Measurements from ENCODE around the gene TDRD1. TPM values are rescaled to one million over a fixed set of nuclear protein-coding genes. Genes with fewer than 3 reads are reported as not detected.

Gene TDRD1
- polyA plus RNA-seq, 1 donor from 2014 or later = not detected

GRCh38 chr10:114221235-114221634 is 42.1 kb downstream of the TDRD1 start:
- H3K4me3 ChIP-seq (ENCODE audit: low read length) = no peak overlapping the region
- H3K36me3 ChIP-seq (ENCODE audit: insufficient read depth, low read length) = no peaks in the 10 kb centered on the region
- H4K20me1 ChIP-seq (ENCODE audit: insufficient read depth) = no peaks in the 10 kb centered on the region
- no peak overlapping the region for H2AFZ ChIP-seq (ENCODE audit: low read depth, low read length)
- no peak for TF ChIP-seq EZH2 (IDR thresholded peaks at IDR 0.05; ENCODE audit: borderline replicate concordance, insufficient read depth, low read length, poor library complexity, severe bottlenecking)
- no peaks in the 10 kb centered on the region for H3K9me3 ChIP-seq (ENCODE audit: low read length)
- no peak overlapping the region for H3K27ac ChIP-seq (ENCODE audit: low read length)
- H3K27me3 ChIP-seq (ENCODE audit: insufficient read depth, low read depth, low read length) = no peaks in the 10 kb centered on the region
- no peak overlapping the region for H3K4me2 ChIP-seq (ENCODE audit: low read length)
- no peaks in the 10 kb centered on the region for H3F3A ChIP-seq (ENCODE audit: insufficient read depth, low read length, poor library complexity, severe bottlenecking)
- H3K9ac ChIP-seq (ENCODE audit: low read length) = no peak overlapping the region
- no peaks in the 10 kb centered on the region for H3K9me2 ChIP-seq (ENCODE audit: insufficient read depth, low read length)
- H3K79me2 ChIP-seq (replicated peaks; ENCODE audit: insufficient read depth, low read length) = no peaks in the 10 kb centered on the region

GRCh38 chr10:114223066-114223465 is 43.9 kb downstream of the TDRD1 start:
- Histone ChIP-seq H2AFZ (ENCODE audit: low read depth, low read length) (no peak overlapping the region), H3K9me3 (ENCODE audit: low read length) (no peaks in the 10 kb centered on the region), H3K9ac (ENCODE audit: low read length) (no peak overlapping the region), H3K4me3 (ENCODE audit: low read length) (no peak overlapping the region), H3K27ac (ENCODE audit: low read length) (no peak overlapping the region), H3K36me3 (ENCODE audit: insufficient read depth, low read length) (no peaks in the 10 kb centered on the region), H4K20me1 (ENCODE audit: insufficient read depth) (no peaks in the 10 kb centered on the region), H3K79me2 (replicated peaks; ENCODE audit: insufficient read depth, low read length) (no peaks in the 10 kb centered on the region), H3K9me2 (ENCODE audit: insufficient read depth, low read length) (no peaks in the 10 kb centered on the region), H3K27me3 (ENCODE audit: insufficient read depth, low read depth, low read length) (no peaks in the 10 kb centered on the region), H3F3A (ENCODE audit: insufficient read depth, low read length, poor library complexity, severe bottlenecking) (no peaks in the 10 kb centered on the region), H3K4me2 (ENCODE audit: low read length) (no peak overlapping the region)
- TF ChIP-seq TAF1 (IDR thresholded peaks at IDR 0.05; ENCODE audit: low read depth) (no peak), RAD21 (conservative IDR thresholded peaks at IDR 0.05) (no peak), POLR2AphosphoS5 (IDR thresholded peaks at IDR 0.05) (no peak), EP300 (conservative IDR thresholded peaks at IDR 0.05; ENCODE audit: poor library complexity, severe bottlenecking) (no peak), REST (IDR thresholded peaks at IDR 0.05; ENCODE audit: borderline replicate concordance) (no peak), SMC3 (conservative IDR thresholded peaks at IDR 0.05; ENCODE audit: poor library complexity) (no peak), EZH2 (IDR thresholded peaks at IDR 0.05; ENCODE audit: borderline replicate concordance, insufficient read depth, low read length, poor library complexity, severe bottlenecking) (no peak), CTCF (IDR thresholded peaks at IDR 0.05; ENCODE audit: poor library complexity, severe bottlenecking) (no peak)

GRCh38 chr10:114228156-114228555 is 49.0 kb downstream of the TDRD1 start:
- Histone ChIP-seq H3F3A (ENCODE audit: insufficient read depth, low read length, poor library complexity, severe bottlenecking) (no peaks in the 10 kb centered on the region), H2AFZ (ENCODE audit: low read depth, low read length) (no peak overlapping the region), H3K36me3 (ENCODE audit: insufficient read depth, low read length) (no peaks in the 10 kb centered on the region), H3K27ac (ENCODE audit: low read length) (no peak overlapping the region), H3K9ac (ENCODE audit: low read length) (no peak overlapping the region), H3K9me3 (ENCODE audit: low read length) (no peaks in the 10 kb centered on the region), H4K20me1 (ENCODE audit: insufficient read depth) (no peaks in the 10 kb centered on the region), H3K4me3 (ENCODE audit: low read length) (no peak overlapping the region), H3K79me2 (replicated peaks; ENCODE audit: insufficient read depth, low read length) (no peaks in the 10 kb centered on the region), H3K9me2 (ENCODE audit: insufficient read depth, low read length) (no peaks in the 10 kb centered on the region), H3K4me2 (ENCODE audit: low read length) (no peak overlapping the region), H3K27me3 (ENCODE audit: insufficient read depth, low read depth, low read length) (no peaks in the 10 kb centered on the region)
- TF ChIP-seq MXI1 (conservative IDR thresholded peaks at IDR 0.05; ENCODE audit: poor library complexity, severe bottlenecking) = no peak
- TF ChIP-seq TAF1 (IDR thresholded peaks at IDR 0.05; ENCODE audit: low read depth) = no peak
- no peak for TF ChIP-seq RAD21 (conservative IDR thresholded peaks at IDR 0.05)
- TF ChIP-seq EP300 (conservative IDR thresholded peaks at IDR 0.05; ENCODE audit: poor library complexity, severe bottlenecking) = no peak
- no peak for TF ChIP-seq EZH2 (IDR thresholded peaks at IDR 0.05; ENCODE audit: borderline replicate concordance, insufficient read depth, low read length, poor library complexity, severe bottlenecking)
- TF ChIP-seq POLR2AphosphoS5 (IDR thresholded peaks at IDR 0.05) = no peak
- TF ChIP-seq REST (IDR thresholded peaks at IDR 0.05; ENCODE audit: borderline replicate concordance) = no peak
- TF ChIP-seq SMC3 (conservative IDR thresholded peaks at IDR 0.05; ENCODE audit: poor library complexity) = no peak
